ENCODE measurements around the gene NRN1. TPM values are rescaled to one million over a fixed set of nuclear protein-coding genes. Genes with fewer than 3 reads are reported as not detected.
"Not testable (repeated sequence)": the region's sequence is repeated elsewhere in the genome, so short reads cannot be mapped to it uniquely, and the experiment has no call there.

Gene NRN1, protein sequence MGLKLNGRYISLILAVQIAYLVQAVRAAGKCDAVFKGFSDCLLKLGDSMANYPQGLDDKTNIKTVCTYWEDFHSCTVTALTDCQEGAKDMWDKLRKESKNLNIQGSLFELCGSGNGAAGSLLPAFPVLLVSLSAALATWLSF
- total RNA-seq: 10 to 100 TPM in 3 of 8 experiments, 1 to 10 TPM in 5; 2.1 to 54.0 (median 4.2) TPM

DNA sequence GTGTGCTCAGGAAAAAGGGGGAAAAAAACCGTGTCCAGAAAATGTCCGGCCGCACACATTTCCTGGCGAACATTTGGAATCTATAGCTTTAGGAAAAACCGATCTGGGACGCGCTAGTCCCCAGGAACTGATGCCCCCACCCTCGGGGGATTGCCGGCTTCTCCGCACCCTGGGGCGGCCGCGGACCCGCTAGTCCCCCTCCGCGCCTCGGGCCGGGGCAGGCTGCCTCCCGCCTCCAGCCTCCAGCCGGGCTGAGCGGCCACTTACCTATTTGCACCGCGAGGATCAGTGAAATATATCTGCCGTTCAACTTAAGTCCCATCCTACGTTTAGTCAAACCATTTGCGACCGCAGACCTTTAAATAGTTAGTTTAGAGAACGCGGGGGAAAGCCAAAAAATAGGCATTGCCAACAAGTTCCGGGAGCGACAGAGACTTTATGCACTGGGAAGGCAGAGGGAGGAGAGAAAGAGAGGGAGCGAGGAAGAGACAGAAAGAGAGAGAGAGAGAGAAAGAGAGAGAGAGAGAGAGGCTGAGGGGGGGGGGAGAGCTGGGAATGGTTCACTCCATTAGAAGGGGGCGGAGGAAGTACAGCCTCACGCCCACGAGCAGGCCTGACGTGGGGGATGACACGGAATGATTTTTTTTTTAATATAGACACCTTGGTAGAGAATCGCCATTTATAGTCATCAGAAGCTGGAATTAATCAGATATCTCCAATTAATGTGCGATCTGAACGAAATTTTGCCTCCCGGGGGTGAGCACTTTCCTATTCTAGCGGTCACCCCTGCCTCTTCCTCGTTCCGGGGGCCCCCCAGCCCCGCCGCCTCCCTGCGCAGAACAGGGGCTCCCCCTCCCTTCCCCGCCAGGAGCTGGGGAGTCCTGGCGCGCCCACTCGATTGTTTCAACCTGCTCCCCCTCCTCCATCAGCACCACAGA, at the start of gene NRN1:
Gene NRN1, minus strand, starts transcription at position 498 of the 938 bp plus-strand sequence. Its CDS starts 176 bp downstream, at position 322.
- 0 to 4% (median 0%) methylated on average over 1 to 22 of the region's 51 CpGs for WGBS, 10 experiments
- in situ Hi-C loops (cut with MboI; ENCODE audit: low pct_unique_long_range_greater_than_20kb in 2 of 9, low sequenced_read_pairs in 9 of 9, unreplicated experiment in 9 of 9): no loop called here
- Histone ChIP-seq H3K4me1 (replicated peaks in 1 of 2) (peaks cover 3 to 14% of the 10 kb centered on the region in 2 donors), H3K27ac (peak within 1 kb of the TSS in 1 of 2 donors; percentile 88), H3K4me3 (peak within 1 kb of the TSS; percentile 38 to 47 (median 43))
- peak in 4 of 8 experiments; percentile 3 to 7 (median 4) for ATAC-seq (replicated peaks in 6 of 8)

DNA sequence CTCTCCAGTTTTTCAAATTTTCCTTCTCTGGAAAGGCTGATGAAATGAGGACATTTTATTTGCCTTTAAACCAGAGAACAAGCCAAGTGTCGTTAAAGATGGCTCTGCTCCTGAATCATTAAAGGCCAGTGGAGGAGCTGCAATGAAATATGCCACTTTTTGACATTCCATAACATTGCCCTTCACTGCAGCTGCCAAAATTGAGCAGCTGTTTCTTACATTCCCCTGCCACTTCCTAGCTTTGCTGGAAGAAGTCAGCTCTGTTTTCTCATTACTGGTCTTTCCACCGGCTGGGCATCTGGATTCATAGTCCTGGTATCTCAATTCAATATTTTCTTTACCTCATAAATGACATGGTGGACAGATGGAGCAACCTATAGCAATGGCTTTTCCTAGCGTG, 45.5 kb upstream of the NRN1 start:
- WGBS, 10 experiments: 17 to 100% (median 80%) methylated on average over 1 to 3 of the region's 3 CpGs; no CpG with 5 or more reads in 2 of the 10 experiments
- ATAC-seq (replicated peaks in 6 of 8): no peak
- in situ Hi-C loops (cut with MboI; ENCODE audit: low pct_unique_long_range_greater_than_20kb in 2 of 9, low sequenced_read_pairs in 9 of 9, unreplicated experiment in 9 of 9): loop anchor here in 4 of 9 experiments (25.0 kb wide), 2 partner anchors 460 to 485 kb away; no protein-coding TSS in a partner anchor
- Histone ChIP-seq H3K4me1 (replicated peaks in 1 of 2) (no peaks in the 10 kb centered on the region), H3K27ac (no peak overlapping the region), H3K4me3 (no peak overlapping the region)

DNA sequence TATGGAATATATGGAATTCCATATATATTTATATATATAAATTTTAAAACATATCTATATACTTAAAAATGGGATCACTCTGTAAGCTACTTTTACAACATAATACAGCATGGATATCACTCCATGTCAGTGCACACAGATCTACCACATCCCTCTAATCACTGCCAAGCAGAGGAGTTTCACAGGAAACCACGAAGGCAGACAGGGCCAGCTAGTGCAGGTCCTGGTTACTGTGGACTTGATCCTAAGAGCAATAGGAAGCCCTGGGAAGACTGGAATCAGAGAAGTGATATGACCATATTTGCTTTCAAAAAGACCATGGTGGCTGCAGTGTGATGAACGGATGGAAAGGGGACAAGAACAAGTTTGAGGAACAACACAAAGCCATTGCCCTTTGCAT, 40.0 kb upstream of the NRN1 start:
- no peak for ATAC-seq (replicated peaks in 6 of 8)
- no peaks in the 10 kb centered on the region for H3K4me1 ChIP-seq (replicated peaks in 1 of 2)
- 33 to 100% (median 80%) methylated on average over 1 to 2 of the region's 2 CpGs; no CpG with 5 or more reads in 3 of the 10 experiments for WGBS, 10 experiments
- in situ Hi-C loops (cut with MboI; ENCODE audit: low pct_unique_long_range_greater_than_20kb in 2 of 9, low sequenced_read_pairs in 9 of 9, unreplicated experiment in 9 of 9): no loop called here
- no peak overlapping the region for H3K27ac ChIP-seq
- no peak overlapping the region for H3K4me3 ChIP-seq

DNA sequence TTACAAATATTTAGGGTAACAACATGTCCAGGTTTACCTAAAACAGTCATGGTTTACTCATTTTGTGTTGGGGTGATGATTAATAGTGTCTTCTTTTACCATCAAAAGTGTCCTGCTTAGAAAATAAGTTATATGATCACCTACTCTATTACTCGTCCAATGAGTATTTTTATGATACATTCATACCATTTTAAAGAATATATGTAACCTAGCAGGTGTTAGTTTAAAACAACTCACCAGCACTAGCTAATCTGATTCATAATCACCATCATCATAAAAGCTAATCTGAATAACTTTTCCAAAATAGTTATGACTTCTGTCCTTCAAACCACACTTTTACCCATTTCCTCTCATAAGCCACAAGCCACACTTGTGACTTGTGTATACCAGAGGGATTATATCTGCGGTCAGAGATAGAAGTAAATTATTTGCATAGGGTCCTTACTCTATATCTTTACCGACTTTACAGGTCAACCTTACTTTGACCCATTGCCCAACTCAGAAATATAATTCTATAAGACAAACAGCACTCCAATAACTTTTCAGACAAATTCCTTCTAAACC, 33.3 kb upstream of the NRN1 start:
- no peaks in the 10 kb centered on the region for H3K4me1 ChIP-seq (replicated peaks in 1 of 2)
- in situ Hi-C loops (cut with MboI; ENCODE audit: low pct_unique_long_range_greater_than_20kb in 2 of 9, low sequenced_read_pairs in 9 of 9, unreplicated experiment in 9 of 9): no loop called here
- ATAC-seq (replicated peaks in 6 of 8): no peak
- 27 to 100% (median 70%) methylated on average over 1 to 3 of the region's 3 CpGs for WGBS, 10 experiments
- H3K27ac ChIP-seq: no peak overlapping the region
- no peak overlapping the region for H3K4me3 ChIP-seq

DNA sequence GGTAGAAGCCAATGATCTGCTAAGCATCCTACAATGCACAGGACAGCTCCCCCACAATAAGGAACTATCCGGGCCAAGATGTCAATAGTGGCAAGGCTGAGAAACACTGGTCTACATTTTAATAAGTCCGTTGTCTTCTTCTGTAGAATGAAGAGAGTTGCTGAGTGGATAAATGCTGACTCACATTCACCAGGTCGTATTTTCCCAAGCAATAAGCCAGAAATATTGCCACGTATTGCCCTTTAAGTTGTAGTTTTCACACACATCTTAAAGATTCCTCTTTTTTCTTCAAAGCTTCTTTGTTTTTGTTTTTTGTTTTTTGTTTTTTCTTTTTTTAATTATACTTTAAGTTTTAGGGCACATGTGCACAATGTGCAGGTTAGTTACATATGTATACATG, 30.5 kb upstream of the NRN1 start:
- 7 to 98% (median 57%) methylated on average over 1 to 4 of the region's 4 CpGs; no CpG with 5 or more reads in 2 of the 10 experiments for WGBS, 10 experiments
- no peak for ATAC-seq (replicated peaks in 6 of 8)
- Histone ChIP-seq H3K4me1 (replicated peaks in 1 of 2) (no peaks in the 10 kb centered on the region), H3K4me3 (no peak overlapping the region), H3K27ac (no peak overlapping the region)
- in situ Hi-C loops (cut with MboI; ENCODE audit: low pct_unique_long_range_greater_than_20kb in 2 of 9, low sequenced_read_pairs in 9 of 9, unreplicated experiment in 9 of 9): no loop called here

DNA sequence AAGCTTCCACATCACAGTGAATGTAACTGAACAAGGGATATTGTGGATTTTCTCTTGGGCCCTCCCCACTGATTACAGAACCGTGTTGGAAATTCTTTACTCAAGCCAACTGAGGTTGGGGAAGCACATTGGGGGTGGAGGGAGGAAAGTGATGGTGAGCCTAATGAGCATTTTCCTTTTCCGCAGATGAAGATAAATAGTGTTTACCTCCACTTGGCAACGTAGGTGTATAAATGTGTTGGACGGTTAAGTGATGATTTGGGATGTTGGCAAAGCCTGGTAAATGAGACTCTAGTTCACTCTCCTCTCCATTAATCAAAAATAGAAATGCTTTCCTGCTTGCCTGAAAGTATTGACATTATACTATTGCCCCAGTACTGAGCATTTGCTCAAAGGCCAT, 27.1 kb upstream of the NRN1 start:
- no peak for ATAC-seq (replicated peaks in 6 of 8)
- Histone ChIP-seq H3K27ac (no peak overlapping the region), H3K4me1 (replicated peaks in 1 of 2) (no peaks in the 10 kb centered on the region), H3K4me3 (no peak overlapping the region)
- in situ Hi-C loops (cut with MboI; ENCODE audit: low pct_unique_long_range_greater_than_20kb in 2 of 9, low sequenced_read_pairs in 9 of 9, unreplicated experiment in 9 of 9): no loop called here
- 22 to 100% (median 69%) methylated on average over 1 to 4 of the region's 4 CpGs; no CpG with 5 or more reads in 2 of the 10 experiments for WGBS, 10 experiments

DNA sequence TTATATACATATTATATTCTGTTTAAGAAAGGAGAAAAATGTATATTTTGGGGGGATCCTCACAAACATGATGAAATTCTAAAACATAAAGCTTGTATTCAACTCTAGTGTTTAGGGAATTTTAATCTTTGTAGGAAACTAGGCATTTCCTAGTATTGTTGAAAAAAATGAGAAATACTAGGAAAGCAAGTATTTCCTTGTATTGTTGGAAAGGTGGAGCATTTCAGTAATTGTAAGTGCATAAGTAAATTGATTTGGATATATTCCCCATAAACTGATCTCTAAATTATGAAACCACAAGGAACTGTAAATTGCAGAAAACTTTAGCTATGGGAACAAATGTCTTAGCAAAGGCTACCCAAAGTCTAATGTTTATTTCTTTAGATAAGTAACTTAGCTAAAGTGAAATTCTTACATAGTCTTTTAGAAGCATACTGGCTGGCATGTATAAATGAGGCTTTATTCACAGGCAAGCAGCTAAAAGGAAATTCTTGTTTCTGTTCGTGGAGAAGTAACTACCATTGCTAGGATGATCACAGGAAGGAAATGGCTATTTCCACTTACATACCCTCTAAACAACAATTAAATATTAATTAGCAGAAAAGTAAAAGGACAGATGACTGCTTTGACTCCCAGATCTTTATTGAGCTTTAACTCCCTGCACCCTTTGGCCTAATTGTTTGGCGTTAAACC, 19.9 kb upstream of the NRN1 start:
- ATAC-seq (replicated peaks in 6 of 8): no peak
- no peaks in the 10 kb centered on the region for H3K4me1 ChIP-seq (replicated peaks in 1 of 2)
- 13 to 100% (median 84%) methylated on average over 1 to 2 of the region's 2 CpGs; no CpG with 5 or more reads in 2 of the 10 experiments for WGBS, 10 experiments
- no peak overlapping the region for H3K27ac ChIP-seq
- in situ Hi-C loops (cut with MboI; ENCODE audit: low pct_unique_long_range_greater_than_20kb in 2 of 9, low sequenced_read_pairs in 9 of 9, unreplicated experiment in 9 of 9): no loop called here
- H3K4me3 ChIP-seq: no peak overlapping the region

DNA sequence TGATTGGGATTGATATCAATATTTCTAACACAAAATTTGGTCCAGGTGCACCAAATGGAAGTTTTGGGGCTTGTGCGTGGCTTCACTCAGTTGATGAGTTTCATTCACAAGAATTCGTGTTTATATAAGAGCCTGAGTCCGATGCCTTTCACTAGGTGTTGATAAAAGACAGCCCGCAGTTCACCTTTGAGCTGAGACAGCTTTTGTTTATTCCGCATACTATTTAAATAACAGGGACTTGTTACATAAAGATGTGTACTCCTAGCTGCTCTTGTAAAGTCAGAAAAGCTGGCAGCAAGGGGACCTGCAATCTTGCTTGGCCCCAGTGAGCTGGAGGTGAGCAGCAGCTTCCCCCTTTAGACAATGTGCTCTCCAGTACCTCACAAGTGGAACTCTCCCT, 19.0 kb upstream of the NRN1 start:
- in situ Hi-C loops (cut with MboI; ENCODE audit: low pct_unique_long_range_greater_than_20kb in 2 of 9, low sequenced_read_pairs in 9 of 9, unreplicated experiment in 9 of 9): no loop called here
- no peak for ATAC-seq (replicated peaks in 6 of 8)
- Histone ChIP-seq H3K4me1 (replicated peaks in 1 of 2) (no peaks in the 10 kb centered on the region), H3K4me3 (no peak overlapping the region), H3K27ac (no peak overlapping the region)
- WGBS, 10 experiments: 63 to 93% (median 75%) methylated on average over 1 to 5 of the region's 5 CpGs; no CpG with 5 or more reads in 3 of the 10 experiments

DNA sequence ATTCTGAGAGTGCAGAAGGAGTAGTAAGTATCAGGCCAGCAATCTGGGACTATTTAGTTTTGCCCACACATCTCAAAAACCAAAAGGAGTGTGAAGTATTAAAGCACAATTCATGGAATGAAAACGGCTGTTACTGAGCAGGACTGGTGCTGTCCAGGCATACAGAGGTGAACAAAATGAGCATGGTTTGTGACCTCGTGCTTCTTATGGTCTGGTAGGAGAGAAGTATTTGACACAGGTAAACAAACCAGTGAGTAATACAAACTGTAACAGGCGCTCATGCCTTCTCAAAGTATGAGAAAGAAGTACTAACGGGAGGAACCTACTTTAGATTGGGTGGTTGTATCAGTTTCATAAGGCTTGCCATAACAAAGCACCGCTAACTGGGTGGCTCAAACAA, 17.5 kb upstream of the NRN1 start:
- 0 to 73% (median 60%) methylated on average over 1 to 5 of the region's 5 CpGs; no CpG with 5 or more reads in 1 of the 10 experiments for WGBS, 10 experiments
- in situ Hi-C loops (cut with MboI; ENCODE audit: low pct_unique_long_range_greater_than_20kb in 2 of 9, low sequenced_read_pairs in 9 of 9, unreplicated experiment in 9 of 9): no loop called here
- no peaks in the 10 kb centered on the region for H3K4me1 ChIP-seq (replicated peaks in 1 of 2)

DNA sequence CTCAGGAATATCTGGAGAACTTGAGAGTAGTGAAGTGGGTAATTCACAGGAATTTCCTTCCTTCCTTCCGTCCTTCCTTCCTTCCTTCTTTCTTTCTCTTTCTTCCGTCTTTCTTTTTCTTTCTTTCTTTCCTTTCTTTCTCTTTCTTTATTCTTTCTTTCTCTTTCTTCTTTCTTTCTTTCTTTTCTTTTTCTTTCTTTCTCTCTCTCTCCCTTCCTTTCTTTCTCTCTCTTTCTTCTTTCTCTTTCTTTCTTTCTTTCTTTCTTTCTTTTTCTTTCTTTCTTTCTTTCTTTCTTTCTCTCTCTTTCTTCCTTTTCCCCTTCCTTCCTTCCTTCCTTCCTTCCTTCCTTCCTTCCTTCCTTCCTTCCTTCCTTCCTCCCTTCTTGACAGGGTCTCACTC, 16.1 kb upstream of the NRN1 start:
- ATAC-seq (replicated peaks in 6 of 8); H3K4me3 ChIP-seq; in situ Hi-C loops (cut with MboI; ENCODE audit: low pct_unique_long_range_greater_than_20kb in 2 of 9, low sequenced_read_pairs in 9 of 9, unreplicated experiment in 9 of 9); H3K4me1 ChIP-seq (replicated peaks in 1 of 2); H3K27ac ChIP-seq: not testable (repeated sequence)
- 20 to 92% (median 71%) methylated on average over 1 to 2 of the region's 2 CpGs; no CpG with 5 or more reads in 2 of the 10 experiments for WGBS, 10 experiments

More for the DNA sequence above, 17.5 kb upstream of the NRN1 start:
- Histone ChIP-seq H3K27ac (no peak overlapping the region), H3K4me3 (no peak overlapping the region)
- ATAC-seq (replicated peaks in 6 of 8): no peak

DNA sequence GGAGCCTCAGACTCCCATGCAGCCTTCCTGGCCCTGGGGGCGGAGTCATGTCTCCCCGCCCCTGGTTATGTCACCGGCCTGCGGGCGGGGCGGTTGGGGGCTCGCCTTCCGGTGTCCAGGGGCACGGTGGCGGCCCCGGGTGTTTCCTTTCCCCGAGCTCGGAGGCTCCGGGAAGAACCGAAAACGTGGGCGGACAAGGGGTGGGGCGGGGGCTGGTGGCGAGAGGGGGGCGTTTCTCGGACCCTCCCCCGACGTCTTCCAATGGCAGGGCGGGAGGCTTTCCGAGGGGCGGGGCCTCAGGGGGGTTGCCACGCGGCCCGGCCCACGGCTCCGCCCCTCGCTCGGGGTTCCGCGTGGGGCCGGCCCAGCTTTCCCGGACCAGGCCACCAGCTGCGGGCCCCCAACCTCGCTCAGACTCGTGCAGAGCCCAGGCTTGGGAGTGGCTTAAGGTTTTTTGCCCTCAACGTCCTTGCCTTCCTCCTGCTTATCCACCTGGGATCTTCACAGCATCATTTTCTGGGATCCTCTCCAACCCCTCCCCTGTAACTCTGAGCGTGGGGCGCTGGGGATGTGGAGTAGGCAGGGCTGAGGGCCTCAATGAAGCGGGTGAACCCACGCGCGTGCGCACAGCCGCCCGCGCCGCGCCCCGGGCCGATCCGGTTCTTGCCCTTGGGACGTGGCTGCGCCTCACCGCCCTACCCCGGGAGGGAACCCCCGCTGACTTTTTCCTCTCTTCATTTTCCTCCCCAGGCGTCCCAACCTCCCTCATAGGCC, 2.1 kb upstream of the NRN1 start:
- WGBS, 10 experiments: 0 to 60% (median 3%) methylated on average over 2 to 28 of the region's 62 CpGs; no CpG with 5 or more reads in 4 of the 10 experiments
- peak; percentile 58 to 84 (median 79) for ATAC-seq (replicated peaks in 6 of 8)
- Histone ChIP-seq H3K4me1 (replicated peaks in 1 of 2) (peaks cover 0 to 11% of the 10 kb centered on the region in 2 donors), H3K27ac (peak overlapping the region; percentile 70 to 88), H3K4me3 (peak overlapping the region; percentile 38 to 47 (median 43))
- in situ Hi-C loops (cut with MboI; ENCODE audit: low pct_unique_long_range_greater_than_20kb in 2 of 9, low sequenced_read_pairs in 9 of 9, unreplicated experiment in 9 of 9): no loop called here

DNA sequence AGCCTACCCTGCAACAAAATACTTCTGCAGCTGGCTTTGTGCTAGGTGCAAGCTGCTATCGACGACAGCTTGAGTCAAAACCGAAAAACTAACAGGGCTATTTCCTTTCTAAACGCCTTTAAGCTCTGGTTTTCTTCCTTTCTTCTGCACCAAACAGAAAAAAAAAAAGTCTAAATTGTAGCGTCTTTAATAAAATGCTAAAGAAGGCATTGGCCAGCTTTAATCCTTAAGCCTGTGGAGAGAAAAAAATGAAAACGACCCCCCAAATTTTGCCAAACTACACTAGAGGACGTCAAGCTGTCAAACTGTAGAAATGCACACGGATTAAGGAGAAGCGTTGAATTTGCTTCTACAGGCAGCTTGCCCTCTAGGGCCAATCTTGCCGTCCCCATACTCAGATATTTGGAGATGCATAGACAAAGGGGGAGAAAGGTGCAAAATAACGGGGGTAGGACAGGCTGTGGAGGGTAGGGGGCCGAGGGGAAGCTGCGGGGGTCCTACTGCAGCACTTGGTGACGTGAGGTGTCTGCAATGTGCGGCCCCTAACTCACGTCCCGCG, 1.4 kb upstream of the NRN1 start:
- Histone ChIP-seq H3K4me3 (peak overlapping the region; percentile 38 to 47 (median 43)), H3K4me1 (replicated peaks in 1 of 2) (peaks cover 3 to 14% of the 10 kb centered on the region in 2 donors), H3K27ac (peak overlapping the region in 1 of 2 donors; percentile 88)
- peak in 5 of 8 experiments; percentile 4 to 19 (median 12) for ATAC-seq (replicated peaks in 6 of 8)
- 0 to 2% (median 0%) methylated on average over 3 to 10 of the region's 18 CpGs; no CpG with 5 or more reads in 1 of the 10 experiments for WGBS, 10 experiments
- in situ Hi-C loops (cut with MboI; ENCODE audit: low pct_unique_long_range_greater_than_20kb in 2 of 9, low sequenced_read_pairs in 9 of 9, unreplicated experiment in 9 of 9): no loop called here

Measured in motor neuron (in vitro differentiated cells).